Measurements from ENCODE around the gene HECW1. TPM values are rescaled to one million over a fixed set of nuclear protein-coding genes. Genes with fewer than 3 reads are reported as not detected.

HECW1 gene
- total and polyA plus RNA-seq, 8 donors = 0.29 to 5.1 (median 3.2) TPM

DNA sequence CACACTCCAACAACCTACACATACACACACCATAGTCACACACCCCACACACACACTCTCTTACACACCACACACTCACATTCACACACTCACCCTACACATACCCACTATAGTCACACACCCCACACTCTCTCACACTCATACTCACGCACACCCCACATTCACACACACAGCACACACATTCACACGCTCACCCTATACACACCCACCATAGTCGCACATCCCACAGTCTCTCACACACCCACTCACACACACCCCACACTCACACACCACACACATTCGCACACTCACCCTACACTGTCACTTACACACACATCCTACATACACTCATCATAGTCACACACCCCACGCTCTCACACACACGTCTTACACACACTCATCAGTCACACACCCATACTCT is 85.6 kb downstream of the HECW1 start:
- Histone ChIP-seq H3K36me3 (no peaks in the 10 kb centered on the region), H3K4me1 (no peaks in the 10 kb centered on the region), H3K9me3 (no peaks in the 10 kb centered on the region), H3K27me3 (peaks cover 0 to 14% of the 10 kb centered on the region in 2 donors), H3K27ac (no peak overlapping the region), H3K4me3 (no peak overlapping the region)
- no peak for DNase-seq
- TF ChIP-seq, protein P1, sequence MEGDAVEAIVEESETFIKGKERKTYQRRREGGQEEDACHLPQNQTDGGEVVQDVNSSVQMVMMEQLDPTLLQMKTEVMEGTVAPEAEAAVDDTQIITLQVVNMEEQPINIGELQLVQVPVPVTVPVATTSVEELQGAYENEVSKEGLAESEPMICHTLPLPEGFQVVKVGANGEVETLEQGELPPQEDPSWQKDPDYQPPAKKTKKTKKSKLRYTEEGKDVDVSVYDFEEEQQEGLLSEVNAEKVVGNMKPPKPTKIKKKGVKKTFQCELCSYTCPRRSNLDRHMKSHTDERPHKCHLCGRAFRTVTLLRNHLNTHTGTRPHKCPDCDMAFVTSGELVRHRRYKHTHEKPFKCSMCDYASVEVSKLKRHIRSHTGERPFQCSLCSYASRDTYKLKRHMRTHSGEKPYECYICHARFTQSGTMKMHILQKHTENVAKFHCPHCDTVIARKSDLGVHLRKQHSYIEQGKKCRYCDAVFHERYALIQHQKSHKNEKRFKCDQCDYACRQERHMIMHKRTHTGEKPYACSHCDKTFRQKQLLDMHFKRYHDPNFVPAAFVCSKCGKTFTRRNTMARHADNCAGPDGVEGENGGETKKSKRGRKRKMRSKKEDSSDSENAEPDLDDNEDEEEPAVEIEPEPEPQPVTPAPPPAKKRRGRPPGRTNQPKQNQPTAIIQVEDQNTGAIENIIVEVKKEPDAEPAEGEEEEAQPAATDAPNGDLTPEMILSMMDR (IDR thresholded peaks at IDR 0.05) = no peak
- intact Hi-C loops (cut with DNase I) = no loop called here
- no peak for ATAC-seq

DNA sequence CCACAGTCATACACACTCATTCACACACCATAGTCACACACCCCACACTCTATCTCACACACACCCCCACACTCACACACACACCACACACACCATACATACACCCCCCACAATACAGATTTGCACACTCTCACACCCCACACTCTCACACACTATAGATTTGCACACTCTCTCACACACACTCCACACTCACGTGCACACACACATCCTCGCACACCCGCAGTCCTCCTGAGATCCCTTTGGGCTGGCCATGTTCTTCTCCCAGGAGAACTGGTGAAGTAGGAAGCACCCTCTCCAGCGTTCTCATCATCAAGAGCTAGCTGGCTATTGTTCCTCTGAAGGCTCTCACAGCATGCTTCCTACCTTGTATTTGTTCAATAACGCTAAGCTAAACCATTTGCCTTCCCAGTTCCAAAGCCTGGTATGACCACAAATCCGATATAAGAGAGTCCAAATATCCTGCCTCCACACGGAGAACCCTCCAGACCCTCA is 86.2 kb downstream of the HECW1 start:
- peaks cover 0 to 14% of the 10 kb centered on the region in 2 donors for H3K27me3 ChIP-seq
- ATAC-seq = no peak
- no peak overlapping the region for H3K4me3 ChIP-seq
- TF ChIP-seq, protein P1 (IDR thresholded peaks at IDR 0.05) = no peak
- intact Hi-C loops (cut with DNase I) = no loop called here
- DNase-seq = no peak
- no peaks in the 10 kb centered on the region for H3K36me3 ChIP-seq
- no peak overlapping the region for H3K27ac ChIP-seq
- H3K9me3 ChIP-seq = no peaks in the 10 kb centered on the region
- H3K4me1 ChIP-seq = no peaks in the 10 kb centered on the region

DNA sequence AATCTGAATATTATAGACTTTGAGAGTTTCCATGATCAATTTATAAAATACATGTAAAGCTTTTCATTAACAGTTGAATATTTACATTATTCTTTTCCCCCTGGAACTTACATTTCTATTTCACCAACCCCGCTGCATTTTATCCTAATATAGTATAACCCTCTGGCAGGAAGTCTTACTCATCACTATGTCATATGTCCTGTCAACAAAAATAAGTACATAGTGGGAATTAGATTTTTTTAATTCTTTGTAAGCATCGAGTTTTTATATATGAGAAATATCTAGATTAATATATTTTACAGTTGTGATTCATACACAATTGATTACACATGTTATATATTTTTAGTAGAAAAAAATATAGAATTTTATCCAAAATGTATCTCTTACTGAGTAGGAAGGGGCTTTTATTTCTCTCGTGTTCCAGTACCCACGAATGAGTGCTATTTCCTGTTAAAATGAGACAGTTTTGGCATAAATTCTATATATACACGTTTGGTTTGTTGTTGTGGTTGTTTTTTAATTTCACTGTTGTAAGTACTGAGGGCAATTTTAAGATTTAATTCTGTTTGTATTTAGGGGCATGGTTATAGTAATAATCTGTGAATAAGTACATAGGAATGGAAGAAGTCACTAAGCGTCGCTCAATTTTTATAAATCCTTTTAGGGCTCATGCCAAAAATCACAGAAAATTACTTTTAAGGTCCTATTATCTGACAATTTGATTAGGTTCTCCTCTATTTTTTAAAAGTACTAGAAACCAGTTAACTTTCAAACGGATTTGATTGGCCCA is 87.1 kb downstream of the HECW1 start:
- TF ChIP-seq, protein P1 (IDR thresholded peaks at IDR 0.05) = no peak
- peaks cover 0 to 14% of the 10 kb centered on the region in 2 donors for H3K27me3 ChIP-seq
- intact Hi-C loops (cut with DNase I) = no loop called here
- no peak overlapping the region for H3K27ac ChIP-seq
- ATAC-seq = no peak
- DNase-seq = no peak
- H3K9me3 ChIP-seq = no peaks in the 10 kb centered on the region
- H3K4me1 ChIP-seq = no peaks in the 10 kb centered on the region
- H3K36me3 ChIP-seq = no peaks in the 10 kb centered on the region
- no peak overlapping the region for H3K4me3 ChIP-seq

DNA sequence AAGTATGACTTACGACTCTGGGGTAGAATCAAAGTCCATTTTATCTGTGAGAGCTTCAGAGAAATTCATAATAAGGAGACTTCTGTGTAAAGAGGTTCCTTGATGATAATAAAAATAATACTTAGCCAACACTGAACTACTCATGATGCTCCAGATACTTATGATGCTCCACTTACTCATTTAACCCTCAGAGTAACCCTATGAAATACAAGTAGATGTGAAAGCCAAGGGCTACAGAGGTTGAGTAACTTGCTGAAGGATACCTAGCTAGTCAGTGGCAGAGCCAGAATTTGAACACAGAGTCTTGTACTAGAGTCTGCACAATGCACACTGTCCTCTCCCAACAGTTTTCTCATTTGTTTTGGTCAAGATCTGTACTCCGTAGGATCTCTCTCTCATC is 89.5 kb downstream of the HECW1 start:
- Histone ChIP-seq H3K4me3 (no peak overlapping the region), H3K27me3 (peaks cover 0 to 14% of the 10 kb centered on the region in 2 donors), H3K36me3 (no peaks in the 10 kb centered on the region), H3K4me1 (no peaks in the 10 kb centered on the region), H3K9me3 (no peaks in the 10 kb centered on the region), H3K27ac (no peak overlapping the region)
- intact Hi-C loops (cut with DNase I) = no loop called here
- DNase-seq = no peak
- no peak for ATAC-seq
- TF ChIP-seq, protein P1 (IDR thresholded peaks at IDR 0.05) = no peak

DNA sequence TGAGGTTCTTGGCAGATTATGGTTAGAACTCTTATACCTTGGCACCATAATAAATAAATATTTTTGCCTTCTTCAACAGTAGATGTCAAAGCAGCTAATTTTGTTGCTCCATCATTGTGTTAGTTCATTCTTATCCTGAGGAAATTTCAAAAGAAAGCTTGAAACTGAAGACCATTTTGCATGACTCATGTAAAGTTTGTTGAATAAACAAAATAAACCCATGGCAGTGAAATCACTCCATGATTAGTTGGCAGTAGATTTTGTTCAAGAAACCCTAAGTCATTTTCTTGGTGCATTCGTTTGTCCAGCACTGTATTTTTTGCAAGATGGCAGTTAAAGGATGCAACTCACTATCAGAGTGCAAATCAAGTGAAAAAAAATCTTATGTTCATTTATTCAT is 91.6 kb downstream of the HECW1 start:
- DNase-seq (no peak), ATAC-seq (no peak)
- Histone ChIP-seq H3K4me3 (no peak overlapping the region), H3K9me3 (no peaks in the 10 kb centered on the region), H3K27me3 (peaks cover 0 to 14% of the 10 kb centered on the region in 2 donors), H3K36me3 (no peaks in the 10 kb centered on the region), H3K27ac (no peak overlapping the region), H3K4me1 (no peaks in the 10 kb centered on the region)
- intact Hi-C loops (cut with DNase I) = no loop called here
- TF ChIP-seq, protein P1 (IDR thresholded peaks at IDR 0.05) = no peak

All from left lung (tissue), 10 donors.